SK-N-SH (cell line): Measurements from ENCODE around the gene NFIA. TPM values are rescaled to one million over a fixed set of nuclear protein-coding genes. Genes with fewer than 3 reads are reported as not detected.

Source experiments
- EP300 ChIP-seq, 2 experiments: IDR thresholded peaks; 2 replicates each; pipeline versions ENCODE4 v1.4.0 to v1.6.1; 2012; ENCODE audit warnings: borderline replicate concordance in 1 of 2, low read depth in 1 of 2, low read length in 1 of 2
- EZH2phosphoT487 ChIP-seq: fragments of 200-600 bp; sonication (generic); IDR thresholded peaks from 2 replicates; pipeline ENCODE4 v1.6.1; 2017; ENCODE audit warnings: low read depth, mixed run types, mild to moderate bottlenecking, antibody characterized with exemption, moderate library complexity, borderline replicate concordance
- FOXJ3 ChIP-seq: sonication (generic); formaldehyde crosslinking; IDR thresholded peaks from 2 replicates; pipeline ENCODE4 v1.5.1; 2020; ENCODE audit warnings: mild to moderate bottlenecking, missing genetic modification reagents
- FOXM1 ChIP-seq: IDR thresholded peaks from 2 replicates; pipeline ENCODE4 v1.4.0; 2012; ENCODE audit warnings: low read depth, mild to moderate bottlenecking
- IRF3 ChIP-seq: fragments of 150-350 bp; IDR thresholded peaks from 2 replicates; pipeline ENCODE4 v1.6.1; 2016; ENCODE audit warnings: mild to moderate bottlenecking, low read depth, low read length
- JUND ChIP-seq: IDR thresholded peaks from 2 replicates; pipeline ENCODE4 v1.4.0; 2012
- MAX ChIP-seq: IDR thresholded peaks from 2 replicates; pipeline ENCODE4 v1.4.0; 2012; ENCODE audit warnings: low read depth
- MEF2A ChIP-seq: IDR thresholded peaks from 2 replicates; pipeline ENCODE4 v1.4.0; 2012; ENCODE audit warnings: low read depth, borderline replicate concordance
- NFIC ChIP-seq: IDR thresholded peaks from 2 replicates; pipeline ENCODE4 v1.4.0; 2012; ENCODE audit warnings: borderline replicate concordance
- NRF1 ChIP-seq: IDR thresholded peaks from 2 replicates; pipeline ENCODE4 v1.6.1; 2012; ENCODE audit warnings: low read depth, mild to moderate bottlenecking, low read length
- PBX3 ChIP-seq: IDR thresholded peaks from 2 replicates; pipeline ENCODE4; 2012
- POLR2AphosphoS5 ChIP-seq: IDR thresholded peaks from 2 replicates; pipeline ENCODE4 v1.6.1; 2012; ENCODE audit warnings: low read depth, low read length
- RAD21 ChIP-seq: IDR thresholded peaks from 2 replicates; pipeline ENCODE4 v1.6.1; 2012; ENCODE audit warnings: mild to moderate bottlenecking, low read length
- RCOR1 ChIP-seq: fragments of 150-350 bp; IDR thresholded peaks from 2 replicates; pipeline ENCODE4 v1.6.1; 2017; ENCODE audit warnings: antibody characterized with exemption, low read length
- RFX5 ChIP-seq: IDR thresholded peaks from 2 replicates; pipeline ENCODE4 v1.6.1; 2012; ENCODE audit warnings: mild to moderate bottlenecking, improper control_type of control experiment, low read length
- SIN3A ChIP-seq: IDR thresholded peaks from 2 replicates; pipeline ENCODE4 v1.6.1; 2012; ENCODE audit warnings: low read depth, mild to moderate bottlenecking, low read length, moderate library complexity, borderline replicate concordance
- SMC3 ChIP-seq: IDR thresholded peaks from 2 replicates; pipeline ENCODE4 v1.6.1; 2012; ENCODE audit warnings: low read depth, low read length, improper control_type of control experiment
- TAF1 ChIP-seq: IDR thresholded peaks from 2 replicates; pipeline ENCODE4 v1.6.1; 2012; ENCODE audit warnings: low read depth, mild to moderate bottlenecking, low read length, moderate library complexity, borderline replicate concordance
- TCF12 ChIP-seq: IDR thresholded peaks from 2 replicates; pipeline ENCODE4 v1.4.0; 2012
- TEAD4 ChIP-seq: IDR thresholded peaks from 2 replicates; pipeline ENCODE4 v1.4.0; 2012; ENCODE audit warnings: mild to moderate bottlenecking, borderline replicate concordance; ENCODE audit not compliant: insufficient read depth
- USF2 ChIP-seq: fragments of 150-350 bp; IDR thresholded peaks from 2 replicates; pipeline ENCODE4 v1.6.1; 2017; ENCODE audit warnings: antibody characterized with exemption, low read length, low read depth, borderline replicate concordance
- YY1 ChIP-seq: IDR thresholded peaks from 2 replicates; pipeline ENCODE4 v1.4.0; 2012; ENCODE audit warnings: low read depth, mild to moderate bottlenecking
- ZBTB33 ChIP-seq: IDR thresholded peaks from 2 replicates; pipeline ENCODE4 v1.4.0; 2012; ENCODE audit warnings: low read depth, borderline replicate concordance
- polyA plus RNA-seq, 3 experiments: library from polyadenylated mRNA; depleted of rRNA; stranded (reverse); fragments of >200 nt; gene quantifications; 2 replicates each; pipeline ENCODE4 v1.2.3, GENCODE V29; 2012

NFIA gene
- polyA plus RNA-seq, 1 of the 3 experiments (the other 2 are of a cell fraction) = 3.3 TPM

- no peak for TF ChIP-seq PBX3
- TF ChIP-seq FOXJ3 (CRISPR knock-in tag) = peak; percentile 92
- TF ChIP-seq SIN3A = no peak
- peak; percentile 51 for TF ChIP-seq TCF12
- no peak for TF ChIP-seq TEAD4
- no peak for TF ChIP-seq NRF1
- no peak for TF ChIP-seq SMC3
- TF ChIP-seq USF2 = no peak
- TF ChIP-seq IRF3 = no peak
- no peak for TF ChIP-seq RFX5
- peak; percentile 78; the same call in 1 of the 2 replicates for TF ChIP-seq RCOR1
- no peak for TF ChIP-seq ZBTB33
- no peak for TF ChIP-seq POLR2AphosphoS5
- no peak for TF ChIP-seq NFIC
- TF ChIP-seq JUND = no peak
- peak in 1 of 2 experiments; percentile 86; a peak in 2 of 4 replicates for TF ChIP-seq EP300 (IDR thresholded peaks at IDR 0.05; ENCODE audit: borderline replicate concordance in 1 of 2, low read depth in 1 of 2, low read length in 1 of 2)
- no peak for TF ChIP-seq YY1
- TF ChIP-seq TAF1 = no peak
- peak; percentile 48 for TF ChIP-seq RAD21
- no peak for TF ChIP-seq EZH2phosphoT487
- TF ChIP-seq MEF2A = no peak
- TF ChIP-seq MAX = no peak
- no peak for TF ChIP-seq FOXM1
Measured at GRCh38 chr1:61334718-61335589, 252.6 kb downstream of the NFIA start (continued).
